Mesodermal cell (in vitro differentiated cells): Measurements from ENCODE around the gene PITPNB.

Experiments
- H3K27ac ChIP-seq: 2 replicates; pipeline ENCODE4 v1.7.0; 2013; ENCODE audit warnings: mild to moderate bottlenecking, low read depth, low read length, moderate library complexity; ENCODE audit not compliant: severe bottlenecking
- H3K36me3 ChIP-seq: 2 replicates; pipeline ENCODE4 v1.7.1; 2013; ENCODE audit warnings: mild to moderate bottlenecking, low read length, moderate library complexity; ENCODE audit not compliant: control insufficient read depth, insufficient read depth
- H3K4me1 ChIP-seq: one replicate; pipeline ENCODE4 v1.7.1; 2013; ENCODE audit warnings: mild to moderate bottlenecking, low read length; ENCODE audit not compliant: insufficient read depth, control insufficient read depth, poor library complexity, severe bottlenecking
- H3K4me3 ChIP-seq: 2 replicates; pipeline ENCODE4 v1.7.0; 2013; ENCODE audit warnings: low read length, control low read depth, mild to moderate bottlenecking; ENCODE audit not compliant: insufficient read depth, poor library complexity, severe bottlenecking; ENCODE audit errors: extremely low read depth
- H3K9me3 ChIP-seq: 2 replicates; pipeline ENCODE4 v1.7.1; 2013; ENCODE audit warnings: mild to moderate bottlenecking, low read length, moderate library complexity; ENCODE audit not compliant: control insufficient read depth
- WGBS, 2 experiments: methylation state at CpG; one replicate each; pipeline ENCODE4 v1.1.5; 2013; ENCODE audit warnings: missing lambda C conversion rate in 2 of 2; ENCODE audit not compliant: insufficient coverage in 2 of 2; 5-methylcytosine and 5-hydroxymethylcytosine counted together

PITPNB gene

DNA sequence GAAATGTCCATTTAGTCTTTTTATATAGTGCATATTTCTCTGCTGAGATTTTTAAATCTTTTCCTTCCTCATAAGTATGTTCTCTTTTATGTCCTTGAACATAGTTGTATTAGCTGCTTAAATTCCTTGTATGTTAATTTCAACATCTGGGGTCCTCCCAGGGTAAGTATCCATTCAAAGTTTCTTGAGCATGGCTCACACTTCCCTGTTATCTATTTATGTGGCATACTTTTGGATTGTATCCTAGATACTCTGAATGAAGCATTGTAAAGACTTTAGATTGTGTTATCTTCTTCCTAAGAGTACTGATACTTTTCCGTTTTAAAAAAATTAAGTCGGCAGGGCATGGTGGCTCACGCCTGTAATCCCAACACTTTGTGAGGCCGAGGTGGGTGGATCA is 28.4 kb upstream of the PITPNB start:
- Histone ChIP-seq H3K36me3 (no peaks in the 10 kb centered on the region), H3K9me3 (no peaks in the 10 kb centered on the region), H3K27ac (no peak overlapping the region), H3K4me1 (peaks cover 12% of the 10 kb centered on the region), H3K4me3 (no peak overlapping the region)
- WGBS, 2 experiments: 92 to 95% methylated on average over 4 of the region's 4 CpGs

DNA sequence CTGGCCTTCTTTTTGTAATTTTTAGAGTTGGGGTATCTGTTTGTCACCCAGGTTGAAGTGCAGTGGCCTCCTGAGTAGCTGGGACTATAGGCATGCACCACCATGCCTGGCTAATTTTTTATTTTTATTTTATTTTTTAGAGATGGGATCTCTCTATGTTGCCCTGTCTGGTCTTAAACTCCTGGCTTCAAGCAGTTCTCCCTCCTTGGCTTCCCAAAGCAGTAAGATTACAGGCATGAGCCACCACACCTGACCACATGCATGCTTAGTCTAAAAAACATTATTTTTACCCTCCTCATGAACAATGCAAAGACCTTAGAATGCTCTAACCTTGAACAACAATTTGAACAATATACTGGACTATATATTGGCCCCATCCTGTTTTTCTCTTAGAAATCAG is 22.1 kb upstream of the PITPNB start:
- no peak overlapping the region for H3K27ac ChIP-seq
- no peaks in the 10 kb centered on the region for H3K4me1 ChIP-seq
- no peaks in the 10 kb centered on the region for H3K9me3 ChIP-seq
- H3K4me3 ChIP-seq: no peak overlapping the region
- peaks cover 4% of the 10 kb centered on the region for H3K36me3 ChIP-seq

DNA sequence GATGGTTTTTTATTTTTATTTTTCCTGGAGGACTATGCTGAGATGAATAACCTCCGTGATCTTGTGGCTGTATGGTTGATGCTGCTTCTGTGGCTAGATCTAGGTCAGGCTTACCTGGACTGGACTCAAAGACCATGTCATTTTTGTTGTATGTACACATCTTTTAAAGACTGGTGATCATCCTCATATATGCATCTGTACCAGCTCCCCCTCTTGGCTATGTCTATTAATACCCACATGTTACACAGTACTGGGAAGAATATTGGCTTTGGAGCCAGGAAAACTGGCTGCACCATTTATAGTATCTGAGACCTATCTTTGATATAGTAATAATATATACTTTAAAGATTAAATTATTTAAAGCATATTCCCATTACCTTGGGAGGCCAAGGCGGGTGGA is 18.4 kb upstream of the PITPNB start:
- Histone ChIP-seq H3K9me3 (no peaks in the 10 kb centered on the region), H3K4me3 (no peak overlapping the region), H3K27ac (no peak overlapping the region), H3K36me3 (peaks cover 9% of the 10 kb centered on the region), H3K4me1 (no peaks in the 10 kb centered on the region)
- 84 to 100% methylated on average over 1 to 2 of the region's 2 CpGs for WGBS, 2 experiments

DNA sequence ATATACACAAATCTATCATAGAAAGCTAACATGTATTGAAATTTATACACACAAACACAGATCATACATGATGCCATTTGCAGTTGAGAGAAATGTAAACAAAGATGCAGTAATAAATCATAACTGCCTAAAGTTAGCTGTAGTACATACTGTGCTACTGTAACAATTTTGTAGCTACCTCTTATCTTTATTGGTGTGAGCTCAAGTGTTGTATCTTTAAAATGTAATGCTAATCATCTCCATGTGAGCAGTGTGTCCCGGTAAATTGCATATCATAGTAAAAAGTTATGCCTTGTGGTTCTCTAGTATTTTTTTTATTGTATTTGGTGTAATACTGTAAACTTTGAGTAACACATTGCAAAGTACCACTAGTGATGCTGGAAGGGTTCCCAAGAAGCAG is 16.8 kb upstream of the PITPNB start:
- no peak overlapping the region for H3K27ac ChIP-seq
- no CpG with 5 or more reads among the region's 1 CpG for WGBS, 2 experiments
- H3K4me1 ChIP-seq: peaks cover 3% of the 10 kb centered on the region
- H3K36me3 ChIP-seq: peaks cover 4% of the 10 kb centered on the region
- H3K4me3 ChIP-seq: no peak overlapping the region
- H3K9me3 ChIP-seq: no peaks in the 10 kb centered on the region

DNA sequence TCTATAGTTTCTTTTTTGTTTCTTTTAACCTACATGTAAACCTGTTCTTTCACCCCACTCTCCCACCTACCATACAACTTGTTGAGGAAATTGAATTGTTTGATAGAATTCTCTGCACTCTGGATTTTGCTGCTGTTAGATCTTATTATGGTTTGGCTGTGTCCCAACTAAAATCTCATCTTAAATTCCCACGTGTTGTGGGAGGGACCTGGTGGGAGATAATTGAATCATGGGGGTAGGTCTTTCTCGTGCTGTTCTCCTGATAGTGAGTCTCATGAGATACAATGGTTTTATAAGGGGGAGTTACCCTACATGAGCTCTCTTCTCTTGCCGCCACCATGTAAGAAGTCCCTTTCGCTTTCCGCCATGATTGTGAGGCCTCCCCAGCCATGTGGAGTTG is 15.0 kb upstream of the PITPNB start:
- H3K9me3 ChIP-seq: no peaks in the 10 kb centered on the region
- peaks cover 4% of the 10 kb centered on the region for H3K36me3 ChIP-seq
- H3K4me1 ChIP-seq: peaks cover 14% of the 10 kb centered on the region
- no peak overlapping the region for H3K4me3 ChIP-seq
- 96% methylated on average over 4 of the region's 5 CpGs; no CpG with 5 or more reads in 1 of the 2 experiments for WGBS, 2 experiments
- H3K27ac ChIP-seq: no peak overlapping the region

DNA sequence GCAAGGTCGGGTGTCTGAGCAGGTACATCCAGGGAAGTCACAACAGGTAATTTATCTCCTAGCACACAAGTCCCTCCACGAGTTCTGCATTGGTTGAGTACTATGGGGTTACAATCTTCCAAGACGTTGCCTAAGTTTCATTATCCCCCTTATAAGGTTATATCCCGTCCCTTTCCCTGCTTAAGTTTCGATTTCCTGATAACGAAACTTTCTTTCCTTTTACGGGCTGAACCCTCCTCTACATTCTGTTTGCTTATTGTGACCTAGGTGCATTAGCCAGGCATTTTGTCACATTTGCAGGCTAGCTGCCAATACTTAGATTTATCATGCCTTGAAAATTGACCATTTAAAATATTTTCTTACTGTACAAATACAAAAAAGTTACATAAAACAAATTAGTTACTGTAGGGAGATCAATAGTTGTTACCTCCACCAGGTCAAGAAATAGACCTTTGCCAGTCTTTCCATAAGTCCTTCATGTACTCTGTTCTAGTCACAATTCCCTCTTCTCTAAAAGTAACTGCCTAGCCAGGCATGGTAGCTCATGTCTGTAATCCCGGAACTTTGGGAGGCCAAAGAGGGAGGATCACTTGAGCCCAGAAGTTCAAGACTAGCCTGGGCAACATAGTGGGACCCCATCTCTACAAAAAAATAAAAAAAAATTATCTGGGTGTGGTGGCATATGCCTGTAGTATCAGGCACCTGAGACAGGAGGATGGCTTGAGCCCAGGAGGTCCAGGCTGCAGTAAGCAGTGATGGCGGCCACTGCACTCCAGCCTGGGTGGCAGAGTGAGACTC is 14.3 kb upstream of the PITPNB start:
- H3K9me3 ChIP-seq: no peaks in the 10 kb centered on the region
- no peak overlapping the region for H3K4me3 ChIP-seq
- WGBS, 2 experiments: 99 to 100% methylated on average over 5 to 6 of the region's 9 CpGs
- peaks cover 14% of the 10 kb centered on the region for H3K4me1 ChIP-seq
- peaks cover 4% of the 10 kb centered on the region for H3K36me3 ChIP-seq
- no peak overlapping the region for H3K27ac ChIP-seq

DNA sequence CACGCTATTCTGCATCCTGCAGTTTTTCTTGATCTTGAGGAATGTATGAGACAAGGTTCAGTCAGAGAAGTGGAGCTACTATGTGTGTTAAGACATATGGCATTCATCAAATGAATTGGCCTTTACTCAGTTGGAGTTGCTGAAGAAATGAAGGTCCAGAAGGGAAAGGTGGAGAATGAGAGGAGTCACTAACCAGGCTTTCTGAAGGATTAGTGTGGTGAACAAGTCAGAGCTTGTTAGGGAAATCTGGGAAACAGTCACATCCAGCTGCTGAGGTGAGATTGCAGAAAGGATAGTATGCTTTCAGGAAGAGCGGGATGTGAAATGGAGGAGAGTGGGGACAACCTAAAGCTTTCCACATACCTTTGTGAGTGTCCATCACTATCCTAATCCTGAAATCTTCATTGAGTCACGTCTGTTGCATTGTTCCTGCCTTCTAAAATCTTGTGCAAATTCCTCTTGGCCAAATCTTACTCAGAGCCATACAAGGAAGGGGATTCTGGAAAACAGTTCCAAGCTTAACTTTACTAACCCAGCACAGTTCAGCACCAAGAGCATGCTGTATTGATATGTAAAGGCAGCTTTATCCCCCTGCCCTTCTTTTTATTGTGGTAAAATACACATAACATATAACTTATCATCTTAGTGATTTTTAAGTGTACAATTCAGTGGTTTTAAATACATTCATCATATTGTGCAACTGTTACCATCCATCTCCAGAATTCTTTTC is 11.4 kb upstream of the PITPNB start:
- Histone ChIP-seq H3K36me3 (peaks cover 5% of the 10 kb centered on the region), H3K9me3 (no peaks in the 10 kb centered on the region), H3K27ac (peak overlapping the region; percentile 41), H3K4me1 (peaks cover 14% of the 10 kb centered on the region), H3K4me3 (no peak overlapping the region)
- WGBS, 2 experiments: 90% methylated on average over 2 of the region's 3 CpGs; no CpG with 5 or more reads in 1 of the 2 experiments

DNA sequence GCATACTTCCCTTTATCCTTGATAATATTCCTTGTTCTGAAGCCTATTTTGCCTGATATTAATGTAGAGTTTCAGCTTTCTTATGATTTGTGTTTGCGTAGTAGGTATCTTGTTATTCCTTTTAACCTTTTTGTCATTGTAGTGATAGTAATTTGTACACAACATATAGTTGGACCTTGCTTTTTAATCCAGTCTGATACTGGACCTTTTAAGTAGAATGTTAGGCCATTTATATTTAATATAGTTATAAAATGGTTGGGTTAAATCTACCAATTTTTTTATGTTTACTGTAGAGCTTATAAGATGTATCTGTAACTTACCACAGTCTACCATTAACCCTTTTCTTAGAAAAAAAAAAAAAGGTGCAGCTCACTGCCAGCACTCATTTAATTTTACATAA is 8.6 kb upstream of the PITPNB start:
- no CpG with 5 or more reads among the region's 1 CpG for WGBS, 2 experiments
- H3K9me3 ChIP-seq: no peaks in the 10 kb centered on the region
- H3K4me1 ChIP-seq: peaks cover 14% of the 10 kb centered on the region
- no peak overlapping the region for H3K4me3 ChIP-seq
- peaks cover 23% of the 10 kb centered on the region for H3K36me3 ChIP-seq
- H3K27ac ChIP-seq: no peak overlapping the region

DNA sequence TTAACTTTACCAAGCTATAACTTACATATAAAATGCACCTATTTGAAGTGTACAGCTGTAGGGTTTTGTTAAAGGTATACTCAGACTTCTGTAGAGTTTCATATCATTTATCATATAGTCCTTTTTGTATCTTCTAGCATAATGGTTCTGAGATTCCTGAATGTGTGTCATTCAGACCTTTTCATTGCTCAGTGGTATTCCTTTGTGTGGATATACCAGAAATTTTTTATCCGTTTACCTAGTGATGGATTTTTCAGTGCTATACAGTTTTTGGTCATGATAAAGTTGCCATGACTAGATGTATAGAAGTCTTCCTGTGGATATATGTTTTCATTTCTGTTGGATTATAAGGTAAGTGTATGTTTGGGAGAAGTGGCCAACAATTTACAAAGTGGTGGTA is 6.3 kb upstream of the PITPNB start:
- WGBS, 2 experiments: 89 to 100% methylated on average over 1 of the region's 1 CpG
- Histone ChIP-seq H3K27ac (no peak overlapping the region), H3K36me3 (peaks cover 30% of the 10 kb centered on the region), H3K9me3 (no peaks in the 10 kb centered on the region), H3K4me1 (peaks cover 5% of the 10 kb centered on the region), H3K4me3 (no peak overlapping the region)

DNA sequence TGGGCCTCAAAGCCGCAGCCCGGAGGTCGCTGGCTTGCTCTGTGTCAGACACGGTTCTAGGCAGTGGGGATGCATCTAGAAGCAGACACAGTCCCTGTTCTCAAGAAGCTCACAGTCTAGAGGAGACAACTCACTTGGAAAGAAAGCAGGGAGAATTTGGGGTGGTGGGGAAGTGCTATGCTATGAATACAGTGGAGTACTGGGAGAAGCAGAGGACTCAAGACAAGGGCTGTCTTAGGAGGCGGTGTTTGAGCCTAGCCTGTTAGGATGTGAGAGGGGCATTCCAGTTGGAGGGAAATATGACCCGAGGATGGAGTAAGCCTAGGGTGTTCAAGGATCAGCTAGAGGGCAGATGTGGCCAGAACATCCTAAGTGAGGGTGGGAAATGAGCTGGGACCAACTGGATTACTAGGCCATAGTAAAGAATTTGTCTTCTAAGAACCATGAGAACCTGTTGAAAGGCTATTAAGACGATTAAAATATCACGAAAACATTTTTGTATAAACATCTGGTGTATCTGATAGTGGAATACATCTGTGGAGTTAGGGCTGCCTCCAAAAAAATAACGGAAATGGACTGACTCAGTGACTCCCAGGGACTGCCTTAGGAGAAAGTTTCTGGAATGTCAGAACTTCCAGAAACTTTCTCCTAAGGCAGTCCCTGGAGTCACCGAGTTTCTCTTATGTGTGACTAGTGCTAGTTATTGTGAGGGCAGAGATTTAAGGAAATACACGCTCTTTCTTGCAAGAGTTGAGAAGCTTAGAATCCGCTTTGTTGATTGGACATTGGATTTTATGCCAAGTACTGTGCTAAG is 1.1 kb upstream of the PITPNB start:
- H3K36me3 ChIP-seq: peaks cover 26% of the 10 kb centered on the region
- 30 to 38% methylated on average over 10 to 12 of the region's 12 CpGs for WGBS, 2 experiments
- peaks cover 7% of the 10 kb centered on the region for H3K4me1 ChIP-seq
- no peaks in the 10 kb centered on the region for H3K9me3 ChIP-seq
- peak overlapping the region; percentile 94 for H3K27ac ChIP-seq
- peak overlapping the region; percentile 75 for H3K4me3 ChIP-seq
